ENCODE data around the gene AGBL3.

GRCh38 chr7:134966691-134967090 lies 19.6 kb upstream of the AGBL3 start:
- TF ChIP-seq BHLHE40 (IDR thresholded peaks at IDR 0.05; ENCODE audit: borderline replicate concordance) (no peak), PKNOX1 (IDR thresholded peaks at IDR 0.05) (no peak), ARNT (IDR thresholded peaks at IDR 0.05) (no peak), FOXM1 (IDR thresholded peaks at IDR 0.05; ENCODE audit: borderline replicate concordance) (no peak), ZNF384 (IDR thresholded peaks at IDR 0.05) (no peak), SP1 (IDR thresholded peaks at IDR 0.05) (no peak), SUZ12 (IDR thresholded peaks at IDR 0.05) (no peak), FOXK2 (IDR thresholded peaks at IDR 0.05) (no peak), L3MBTL2 (conservative IDR thresholded peaks at IDR 0.05) (no peak), FOXA1 (IDR thresholded peaks at IDR 0.05) (no peak), ELF4 (IDR thresholded peaks at IDR 0.05) (no peak), HDGF (IDR thresholded peaks at IDR 0.05; ENCODE audit: borderline replicate concordance) (no peak), CTBP1 (IDR thresholded peaks at IDR 0.05; ENCODE audit: borderline replicate concordance) (no peak), TARDBP (IDR thresholded peaks at IDR 0.05) (no peak)

All from HEK293T (cell line).